ENCODE measurements around the gene KRT85.

DNA sequence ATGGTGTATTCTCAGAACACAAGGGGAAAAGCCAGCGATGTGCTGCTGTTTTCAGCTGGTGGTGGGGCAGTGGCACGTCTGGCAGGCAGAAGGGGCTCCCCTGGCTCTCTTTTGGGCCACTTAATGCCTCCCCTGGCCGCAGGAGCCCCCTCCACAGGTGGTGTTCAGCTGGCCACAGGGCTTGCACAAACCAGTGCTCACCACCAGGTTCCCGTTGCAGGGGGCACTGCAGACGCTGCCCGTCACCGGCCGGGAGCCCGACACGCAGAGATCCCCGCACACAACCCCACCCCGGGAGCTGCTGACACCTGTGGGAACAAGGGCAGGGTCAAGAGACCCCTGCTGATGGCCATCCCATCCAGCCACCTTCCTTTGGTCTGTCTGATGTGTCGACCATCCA, 52.8 kb downstream of the KRT85 start:
- TF ChIP-seq EZH2phosphoT487 (IDR thresholded peaks at IDR 0.05; ENCODE audit: insufficient read depth, low read depth) (no peak), EZH2 (IDR thresholded peaks at IDR 0.05; ENCODE audit: insufficient read depth, poor library complexity, severe bottlenecking) (no peak)
